ENCODE measurements around the gene CORIN. TPM values are rescaled to one million over a fixed set of nuclear protein-coding genes. Genes with fewer than 3 reads are reported as not detected.

The CORIN gene
- total and polyA plus RNA-seq, 4 donors = 0.02 to 0.23 (median 0.15) TPM

DNA sequence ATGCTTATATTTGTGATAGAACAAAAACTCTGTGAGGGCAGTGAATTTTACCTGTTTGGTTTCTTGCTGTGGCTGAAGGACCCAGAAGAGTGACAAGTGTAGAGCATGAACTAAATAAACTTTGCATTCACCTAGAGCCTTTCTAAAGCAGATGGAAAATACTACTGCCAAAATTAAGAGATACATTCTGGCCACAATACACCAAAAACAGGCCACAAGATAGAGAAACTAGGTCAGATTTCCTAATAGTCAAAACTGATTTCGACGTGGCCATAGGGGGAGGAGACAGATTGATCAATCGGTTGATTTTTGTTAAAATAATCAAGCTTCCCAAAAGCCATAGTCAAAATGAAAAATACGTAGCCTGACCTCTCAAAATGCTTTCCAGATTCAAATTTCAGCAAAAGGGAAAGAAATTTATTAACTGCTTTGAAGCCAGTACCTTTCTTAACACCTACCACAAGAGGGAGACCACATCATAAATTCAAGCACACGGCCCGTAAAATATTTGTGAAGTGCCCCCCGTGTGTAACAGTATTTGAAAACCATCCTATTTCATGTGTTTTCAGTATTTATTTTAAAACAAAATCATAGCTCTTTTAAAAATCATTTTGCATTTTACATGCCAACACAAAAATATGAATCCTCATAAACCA is 132.4 kb downstream of the CORIN start:
- Histone ChIP-seq H3K4me3 (ENCODE audit: low read depth in 1 of 3, low read length in 3 of 3) (peak overlapping the region in 2 of 3 donors; percentile 52 to 54), H3K27me3 (ENCODE audit: control insufficient read depth in 4 of 4, insufficient read depth in 4 of 4, low read length in 3 of 4) (no peaks in the 10 kb centered on the region), H3K4me1 (ENCODE audit: control insufficient read depth in 4 of 4, insufficient read depth in 4 of 4, low read length in 3 of 4) (peaks cover 3 to 21% (median 14%) of the 10 kb centered on the region in 4 donors), H3K9me3 (ENCODE audit: control insufficient read depth in 4 of 4, low read length in 3 of 4) (no peaks in the 10 kb centered on the region), H3K9ac (ENCODE audit: low read depth in 1 of 2, low read length in 2 of 2) (peak overlapping the region in 1 of 2 donors; percentile 61), H3K27ac (ENCODE audit: low read depth in 1 of 2, low read length in 2 of 2) (peak overlapping the region; percentile 75 to 81), H3K36me3 (ENCODE audit: control insufficient read depth in 4 of 4, insufficient read depth in 3 of 4, low read depth in 1 of 4, low read length in 3 of 4) (no peaks in the 10 kb centered on the region)
- WGBS = 22% methylated on average over 7 of the region's 7 CpGs
- no peak for DNase-seq (ENCODE audit: low spot score)
- no peak for TF ChIP-seq EGR1 (IDR thresholded peaks at IDR 0.05; ENCODE audit: low read depth in 2 of 2)
- no peak for TF ChIP-seq NR2F2 (IDR thresholded peaks at IDR 0.05)
- TF ChIP-seq TAF1 (conservative IDR thresholded peaks at IDR 0.05) = no peak
- peak; percentile 47 for TF ChIP-seq CTCF (IDR thresholded peaks at IDR 0.05; ENCODE audit: low read depth, low read length, missing input control)
- peak; percentile 75 to 76 for TF ChIP-seq RAD21 (IDR thresholded peaks at IDR 0.05)
- TF ChIP-seq JUND (IDR thresholded peaks at IDR 0.05) = no peak
- peak; percentile 40 for TF ChIP-seq SP1 (IDR thresholded peaks at IDR 0.05)
- peak; percentile 19 to 24 for TF ChIP-seq HNF4A (conservative IDR thresholded peaks at IDR 0.05)
- TF ChIP-seq, protein P1, sequence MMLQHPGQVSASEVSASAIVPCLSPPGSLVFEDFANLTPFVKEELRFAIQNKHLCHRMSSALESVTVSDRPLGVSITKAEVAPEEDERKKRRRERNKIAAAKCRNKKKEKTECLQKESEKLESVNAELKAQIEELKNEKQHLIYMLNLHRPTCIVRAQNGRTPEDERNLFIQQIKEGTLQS (IDR thresholded peaks at IDR 0.05) = no peak
- peak in 1 of 2 donors; percentile 14 for TF ChIP-seq RXRA (IDR thresholded peaks at IDR 0.05)

DNA sequence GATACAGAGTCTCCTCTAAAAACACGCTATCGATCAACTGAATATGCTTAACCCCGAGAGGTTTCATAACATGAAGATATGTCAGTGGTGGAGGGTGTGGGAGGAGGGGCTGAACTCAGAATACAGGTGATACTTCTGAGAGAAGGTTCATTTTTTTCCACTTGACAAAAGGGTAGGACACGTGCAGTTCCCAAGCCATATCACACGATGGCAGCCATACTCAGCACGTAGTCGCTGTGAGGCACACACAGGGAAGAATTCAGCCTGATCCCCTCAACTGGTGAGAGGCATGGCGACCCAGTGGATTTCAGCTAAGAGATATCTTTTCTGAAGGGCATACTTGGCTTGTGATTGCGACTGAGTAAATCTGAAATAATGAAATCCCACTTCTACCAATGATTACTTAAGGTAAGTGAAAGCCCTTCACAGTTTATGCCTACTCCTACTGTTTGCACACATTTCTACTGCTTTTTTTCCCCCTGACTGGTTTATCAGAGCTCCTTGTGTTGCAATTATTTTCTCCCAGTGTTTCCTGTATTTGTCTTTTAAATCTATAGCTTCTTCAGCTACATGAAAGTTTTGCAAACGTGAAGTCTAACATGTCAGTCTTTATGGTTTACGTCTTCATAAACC is 133.1 kb downstream of the CORIN start:
- H3K4me3 ChIP-seq (ENCODE audit: low read depth in 1 of 3, low read length in 3 of 3) = peak overlapping the region; percentile 11 to 54 (median 52)

More for the DNA sequence above, 133.1 kb downstream of the CORIN start:
- Histone ChIP-seq H3K27me3 (ENCODE audit: control insufficient read depth in 4 of 4, insufficient read depth in 4 of 4, low read length in 3 of 4) (no peaks in the 10 kb centered on the region), H3K36me3 (ENCODE audit: control insufficient read depth in 4 of 4, insufficient read depth in 3 of 4, low read depth in 1 of 4, low read length in 3 of 4) (no peaks in the 10 kb centered on the region), H3K4me1 (ENCODE audit: control insufficient read depth in 4 of 4, insufficient read depth in 4 of 4, low read length in 3 of 4) (peaks cover 3 to 21% (median 14%) of the 10 kb centered on the region in 4 donors), H3K9ac (ENCODE audit: low read depth in 1 of 2, low read length in 2 of 2) (peak overlapping the region in 1 of 2 donors; percentile 61), H3K9me3 (ENCODE audit: control insufficient read depth in 4 of 4, low read length in 3 of 4) (no peaks in the 10 kb centered on the region), H3K27ac (ENCODE audit: low read depth in 1 of 2, low read length in 2 of 2) (peak overlapping the region; percentile 75 to 81)
- 21% methylated on average over 11 of the region's 11 CpGs for WGBS
- TF ChIP-seq NR2F2 (IDR thresholded peaks at IDR 0.05) (no peak), JUND (IDR thresholded peaks at IDR 0.05) (peak; percentile 15 to 47), CTCF (IDR thresholded peaks at IDR 0.05; ENCODE audit: low read depth, low read length, missing input control) (peak; percentile 31), FOXA2 (IDR thresholded peaks at IDR 0.05) (peak; percentile 13), HNF4G (IDR thresholded peaks at IDR 0.05) (peak; percentile 44), REST (IDR thresholded peaks at IDR 0.05) (peak; percentile 48), HNF4A (conservative IDR thresholded peaks at IDR 0.05) (peak; percentile 52 to 54), YY1 (IDR thresholded peaks at IDR 0.05) (peak; percentile 96), EGR1 (IDR thresholded peaks at IDR 0.05; ENCODE audit: low read depth in 2 of 2) (peak in 1 of 2 donors; percentile 33), SP1 (IDR thresholded peaks at IDR 0.05) (peak; percentile 86), RXRA (IDR thresholded peaks at IDR 0.05) (peak; percentile 82 to 85), RAD21 (IDR thresholded peaks at IDR 0.05) (peak; percentile 68 to 76), FOXA1 (IDR thresholded peaks at IDR 0.05) (no peak), TAF1 (conservative IDR thresholded peaks at IDR 0.05) (peak; percentile 95), GABPA (IDR thresholded peaks at IDR 0.05 in 1 of 2, conservative IDR thresholded peaks at IDR 0.05 in 1 of 2) (no peak)
- TF ChIP-seq, protein P2, sequence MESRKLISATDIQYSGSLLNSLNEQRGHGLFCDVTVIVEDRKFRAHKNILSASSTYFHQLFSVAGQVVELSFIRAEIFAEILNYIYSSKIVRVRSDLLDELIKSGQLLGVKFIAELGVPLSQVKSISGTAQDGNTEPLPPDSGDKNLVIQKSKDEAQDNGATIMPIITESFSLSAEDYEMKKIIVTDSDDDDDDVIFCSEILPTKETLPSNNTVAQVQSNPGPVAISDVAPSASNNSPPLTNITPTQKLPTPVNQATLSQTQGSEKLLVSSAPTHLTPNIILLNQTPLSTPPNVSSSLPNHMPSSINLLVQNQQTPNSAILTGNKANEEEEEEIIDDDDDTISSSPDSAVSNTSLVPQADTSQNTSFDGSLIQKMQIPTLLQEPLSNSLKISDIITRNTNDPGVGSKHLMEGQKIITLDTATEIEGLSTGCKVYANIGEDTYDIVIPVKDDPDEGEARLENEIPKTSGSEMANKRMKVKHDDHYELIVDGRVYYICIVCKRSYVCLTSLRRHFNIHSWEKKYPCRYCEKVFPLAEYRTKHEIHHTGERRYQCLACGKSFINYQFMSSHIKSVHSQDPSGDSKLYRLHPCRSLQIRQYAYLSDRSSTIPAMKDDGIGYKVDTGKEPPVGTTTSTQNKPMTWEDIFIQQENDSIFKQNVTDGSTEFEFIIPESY (IDR thresholded peaks at IDR 0.05) = no peak
- TF ChIP-seq, protein P1 (IDR thresholded peaks at IDR 0.05) = no peak
- TF ChIP-seq, protein P3, sequence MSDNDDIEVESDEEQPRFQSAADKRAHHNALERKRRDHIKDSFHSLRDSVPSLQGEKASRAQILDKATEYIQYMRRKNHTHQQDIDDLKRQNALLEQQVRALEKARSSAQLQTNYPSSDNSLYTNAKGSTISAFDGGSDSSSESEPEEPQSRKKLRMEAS (IDR thresholded peaks at IDR 0.05) = peak; percentile 73
- DNase-seq (ENCODE audit: low spot score) = peak; percentile 46
